ENCODE measurements around the gene PTPRD.

DNA sequence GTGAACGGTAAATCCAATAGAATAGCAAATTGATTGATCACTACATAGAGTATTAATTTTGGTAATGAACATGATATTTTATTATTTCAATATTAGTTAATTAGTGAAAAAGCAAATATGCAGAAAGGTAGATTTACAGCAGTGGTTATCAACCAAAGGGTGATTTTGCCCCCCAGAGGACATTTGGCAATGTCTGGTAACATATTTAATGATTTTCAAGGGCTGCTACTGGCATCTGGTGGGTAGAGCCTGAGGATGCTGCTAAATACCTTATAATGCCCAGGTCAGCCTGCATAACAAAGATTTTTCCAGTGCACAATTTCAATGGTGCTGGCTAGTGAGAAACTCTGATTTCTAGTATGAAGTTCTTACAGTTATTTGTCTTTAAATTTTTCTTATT is 1313.7 kb downstream of the PTPRD start:
- TF ChIP-seq POLR2AphosphoS5 (IDR thresholded peaks at IDR 0.05; ENCODE audit: borderline replicate concordance, low read depth, low read length), result no peak
- TF ChIP-seq EZH2 (IDR thresholded peaks at IDR 0.05), result no peak
